Duodenal mucosa (tissue), 2 donors: ENCODE data around the gene POPDC2.
"Not testable (repeated sequence)": the region's sequence is repeated elsewhere in the genome, so short reads cannot be mapped to it uniquely, and the experiment has no call there.

Experiments used
- H3K27ac ChIP-seq: one replicate; pipeline ENCODE4 v1.7.0; 2013; ENCODE audit warnings: low read depth, low read length
- H3K27me3 ChIP-seq, 2 donors: one replicate each; pipeline ENCODE4 v1.7.0; 2013; ENCODE audit warnings: low read length in 2 of 2, control low read depth in 1 of 2; ENCODE audit not compliant: insufficient read depth in 2 of 2, control insufficient read depth in 1 of 2
- H3K36me3 ChIP-seq, 2 donors: one replicate each; pipeline ENCODE4 v1.7.0; 2013; ENCODE audit warnings: low read length in 2 of 2, control low read depth in 1 of 2; ENCODE audit not compliant: insufficient read depth in 2 of 2, control insufficient read depth in 1 of 2
- H3K4me1 ChIP-seq, 2 donors: one replicate each; pipeline ENCODE4 v1.7.0; 2013; ENCODE audit warnings: low read length in 2 of 2, control low read depth in 1 of 2; ENCODE audit not compliant: insufficient read depth in 2 of 2, control insufficient read depth in 1 of 2
- H3K4me3 ChIP-seq, 2 donors: one replicate each; pipeline ENCODE4 v1.7.0; 2013; ENCODE audit warnings: low read length in 2 of 2, low read depth in 1 of 2
- H3K9ac ChIP-seq, 2 donors: one replicate each; pipeline ENCODE4 v1.7.0; 2013; ENCODE audit warnings: low read length in 2 of 2, low read depth in 1 of 2
- H3K9me3 ChIP-seq, 2 donors: one replicate each; pipeline ENCODE4 v1.7.0; 2013; ENCODE audit warnings: low read length in 2 of 2, control low read depth in 1 of 2; ENCODE audit not compliant: control insufficient read depth in 1 of 2

Gene POPDC2

DNA sequence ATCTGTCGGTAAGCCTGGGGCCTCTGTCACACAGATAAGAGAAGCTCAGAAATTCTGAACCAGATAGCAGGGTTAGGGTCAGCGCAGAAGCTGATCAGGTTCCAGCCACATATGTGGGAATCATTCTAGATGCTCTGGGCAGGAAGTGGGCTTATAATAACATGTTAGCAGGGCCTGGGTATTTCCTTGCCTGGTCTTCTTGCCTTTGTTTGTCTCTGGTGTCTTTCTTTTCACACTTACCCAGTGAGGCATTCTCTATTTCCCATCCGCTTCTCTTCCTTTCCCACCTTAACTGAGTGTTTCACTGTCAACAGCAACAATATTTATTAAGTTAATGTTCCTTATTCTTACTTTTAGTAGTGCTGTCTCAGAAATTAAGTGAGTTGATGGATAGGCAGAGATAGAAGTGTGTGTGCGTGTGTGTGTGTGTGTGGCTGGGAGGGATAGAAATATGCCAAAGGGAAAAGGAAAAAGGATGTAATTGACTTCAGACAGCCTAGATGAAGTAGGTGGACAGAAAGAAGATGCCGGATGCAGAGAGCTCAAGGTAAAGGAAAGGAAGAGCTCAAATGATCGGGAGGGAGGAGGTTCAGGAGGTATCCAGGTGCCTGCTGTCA lies 60.7 kb downstream of the POPDC2 start:
- Histone ChIP-seq H3K36me3 (no peaks in the 10 kb centered on the region), H3K4me3 (no peak overlapping the region), H3K4me1 (peaks cover 0 to 13% of the 10 kb centered on the region in 2 donors), H3K9ac (no peak overlapping the region), H3K27ac (no peak overlapping the region), H3K27me3 (no peaks in the 10 kb centered on the region), H3K9me3 (no peaks in the 10 kb centered on the region)

GRCh38 chr3:119598410-119599098 lies 61.8 kb downstream of the POPDC2 start:
- no peak overlapping the region for H3K9ac ChIP-seq

DNA sequence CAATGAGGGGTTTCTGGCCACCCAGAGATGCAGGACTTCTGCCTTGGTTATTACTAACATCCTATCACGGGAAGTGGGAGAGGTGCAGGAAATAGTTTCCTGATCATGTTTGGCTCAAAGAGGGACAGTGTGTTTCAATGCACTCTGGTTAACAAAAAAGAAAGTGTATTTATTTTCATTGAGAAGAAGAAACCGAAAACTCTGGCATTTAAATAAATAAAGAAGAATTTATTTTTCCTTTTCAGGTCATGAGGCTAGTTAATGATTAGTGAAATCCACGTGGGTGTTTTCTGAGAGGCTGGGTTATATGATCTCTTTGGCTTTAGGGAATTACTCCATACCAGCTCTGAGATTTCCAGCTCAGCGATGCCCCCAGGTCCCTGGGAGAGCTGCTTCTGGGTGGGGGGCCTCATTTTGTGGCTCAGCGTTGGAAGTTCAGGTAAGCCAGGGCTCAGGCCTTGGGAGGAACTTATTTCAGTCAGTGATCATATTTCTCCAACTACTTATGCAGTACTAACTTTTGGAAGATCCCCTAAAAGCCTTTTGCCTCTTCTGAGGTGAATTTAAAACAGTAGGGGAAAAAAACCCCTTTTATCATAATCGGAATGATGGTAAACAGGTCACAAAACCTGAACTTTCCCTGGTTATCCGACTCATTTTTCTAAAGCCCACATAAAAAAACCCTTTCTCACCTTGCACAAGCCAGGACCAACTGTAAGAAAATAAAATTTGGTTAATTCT lies 62.7 kb downstream of the POPDC2 start, which contains the start of gene PLA1A:
TSS of gene PLA1A (plus strand) at position 338 of the 741 bp plus-strand sequence. CDS start at position 367, 29 bp downstream.
- H3K4me1 ChIP-seq: peaks cover 0 to 13% of the 10 kb centered on the region in 2 donors
- peaks cover 0 to 3% of the 10 kb centered on the region in 2 donors for H3K27me3 ChIP-seq
- H3K4me3 ChIP-seq: no peak within 1 kb of the TSS
- no peaks in the 10 kb centered on the region for H3K36me3 ChIP-seq
- H3K27ac ChIP-seq: no peak within 1 kb of the TSS
- no peaks in the 10 kb centered on the region for H3K9me3 ChIP-seq
- no peak within 1 kb of the TSS for H3K9ac ChIP-seq

More at GRCh38 chr3:119598410-119599098, 61.8 kb downstream of the POPDC2 start:
- peaks cover 0 to 13% of the 10 kb centered on the region in 2 donors for H3K4me1 ChIP-seq
- no peaks in the 10 kb centered on the region for H3K27me3 ChIP-seq
- no peak overlapping the region for H3K27ac ChIP-seq
- no peak overlapping the region for H3K4me3 ChIP-seq
- H3K9me3 ChIP-seq: no peaks in the 10 kb centered on the region
- H3K36me3 ChIP-seq: no peaks in the 10 kb centered on the region

DNA sequence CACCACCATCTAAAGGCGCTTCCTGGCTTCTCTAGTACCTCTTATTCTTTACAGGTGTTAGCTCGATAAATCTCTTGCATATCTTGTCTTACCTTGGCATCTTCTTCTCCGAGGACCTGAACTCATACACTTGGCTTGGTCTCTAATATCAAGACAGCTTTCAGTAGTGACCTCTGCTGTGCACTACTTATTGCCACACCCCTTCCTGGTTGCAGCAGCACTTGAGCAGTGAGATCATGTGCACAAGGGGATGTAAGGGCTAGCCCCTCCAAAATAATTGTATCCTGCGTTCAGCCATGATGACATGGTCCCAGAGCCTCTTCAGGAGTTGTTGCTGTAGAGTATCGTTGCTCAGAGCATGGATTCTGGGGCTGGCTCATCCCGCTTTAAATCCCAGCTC lies 64.0 kb downstream of the POPDC2 start:
- H3K4me3 ChIP-seq: no peak overlapping the region
- no peak overlapping the region for H3K9ac ChIP-seq

GRCh38 chr3:119595639-119596334 lies 64.6 kb downstream of the POPDC2 start:
- Histone ChIP-seq H3K9ac (no peak overlapping the region), H3K4me1 (peaks cover 0 to 13% of the 10 kb centered on the region in 2 donors), H3K36me3 (no peaks in the 10 kb centered on the region), H3K27ac (no peak overlapping the region), H3K4me3 (peak overlapping the region in 1 of 2 donors; percentile 18), H3K9me3 (no peaks in the 10 kb centered on the region), H3K27me3 (peaks cover 0 to 3% of the 10 kb centered on the region in 2 donors)

More for the DNA sequence above, 64.0 kb downstream of the POPDC2 start:
- H3K4me1 ChIP-seq: peaks cover 0 to 13% of the 10 kb centered on the region in 2 donors
- no peaks in the 10 kb centered on the region for H3K9me3 ChIP-seq
- no peaks in the 10 kb centered on the region for H3K36me3 ChIP-seq
- H3K27ac ChIP-seq: no peak overlapping the region
- peaks cover 0 to 3% of the 10 kb centered on the region in 2 donors for H3K27me3 ChIP-seq

DNA sequence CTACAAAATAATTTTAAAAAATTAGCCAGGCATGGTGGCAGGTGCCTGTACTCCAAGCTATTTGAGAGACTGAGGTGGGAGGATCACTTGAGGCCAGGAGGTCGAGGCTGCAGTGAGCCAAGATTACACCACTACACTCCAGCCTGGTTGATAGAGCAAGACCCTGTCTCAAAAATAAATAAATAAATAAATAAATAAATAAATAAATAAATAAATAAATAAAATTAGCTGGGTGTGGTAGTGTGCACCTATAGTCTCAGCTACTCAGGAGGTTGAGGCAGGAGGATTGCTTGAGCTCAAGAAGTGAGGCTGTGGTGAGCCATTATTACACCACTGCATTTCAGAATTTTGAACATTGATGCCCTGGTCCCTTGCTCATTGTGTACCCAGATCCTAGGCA lies 65.5 kb downstream of the POPDC2 start:
- peaks cover 0 to 13% of the 10 kb centered on the region in 2 donors for H3K4me1 ChIP-seq
- H3K9me3 ChIP-seq, H3K36me3 ChIP-seq, H3K4me3 ChIP-seq, H3K27me3 ChIP-seq, H3K9ac ChIP-seq, H3K27ac ChIP-seq: not testable (repeated sequence)

GRCh38 chr3:119594066-119594465 lies 66.3 kb downstream of the POPDC2 start:
- Histone ChIP-seq H3K9me3 (no peaks in the 10 kb centered on the region), H3K36me3 (peaks cover 0 to 3% of the 10 kb centered on the region in 2 donors), H3K27me3 (peaks cover 0 to 3% of the 10 kb centered on the region in 2 donors)

DNA sequence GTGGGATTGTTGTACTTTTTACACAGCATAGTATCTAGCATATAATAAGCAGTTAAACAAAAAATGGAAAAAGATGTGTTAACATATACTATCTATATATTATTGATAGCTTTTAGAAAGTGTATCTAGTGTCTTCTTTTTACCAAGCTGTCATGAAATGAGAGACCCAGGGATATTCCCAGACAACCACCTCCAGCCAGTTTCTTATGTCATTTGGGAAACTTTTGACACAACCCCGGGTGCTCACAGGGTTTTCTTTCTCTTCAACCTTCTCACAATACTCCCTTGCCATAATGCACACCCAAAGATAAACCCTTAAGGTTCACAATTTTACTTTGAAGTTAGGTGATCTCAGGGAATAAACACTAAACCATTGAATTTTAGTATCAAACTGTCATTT lies 67.5 kb downstream of the POPDC2 start:
- Histone ChIP-seq H3K27me3 (peaks cover 0 to 3% of the 10 kb centered on the region in 2 donors), H3K4me3 (no peak overlapping the region)

More at GRCh38 chr3:119594066-119594465, 66.3 kb downstream of the POPDC2 start:
- no peak overlapping the region for H3K27ac ChIP-seq
- H3K4me1 ChIP-seq: peaks cover 0 to 13% of the 10 kb centered on the region in 2 donors
- H3K9ac ChIP-seq: no peak overlapping the region
- H3K4me3 ChIP-seq: no peak overlapping the region

More for the DNA sequence above, 67.5 kb downstream of the POPDC2 start:
- Histone ChIP-seq H3K36me3 (peaks cover 0 to 3% of the 10 kb centered on the region in 2 donors), H3K4me1 (peaks cover 3 to 20% of the 10 kb centered on the region in 2 donors), H3K9ac (no peak overlapping the region), H3K9me3 (no peaks in the 10 kb centered on the region), H3K27ac (no peak overlapping the region)
